MG63 (cell line): ENCODE data around the gene PNPLA2. TPM values are rescaled to one million over a fixed set of nuclear protein-coding genes. Genes with fewer than 3 reads are reported as not detected.

Experiments
- DNase-seq: peaks from one replicate; pipeline ENCODE4 v3.0.0-alpha.2; 2020
- H3K27me3 ChIP-seq: fragments of 250-450 bp; sonication (Bioruptor Pico); 2 replicates; pipeline ENCODE4 v1.5.1; 2020; ENCODE audit warnings: mild to moderate bottlenecking, moderate library complexity
- H3K36me3 ChIP-seq: fragments of 250-450 bp; sonication (Bioruptor Pico); 2 replicates; pipeline ENCODE4 v1.5.1; 2020; ENCODE audit warnings: mild to moderate bottlenecking, moderate library complexity
- H3K4me3 ChIP-seq: fragments of 250-450 bp; sonication (Bioruptor Pico); 2 replicates; pipeline ENCODE4 v1.5.1; 2020; ENCODE audit warnings: mild to moderate bottlenecking, moderate library complexity
- H3K9me3 ChIP-seq: fragments of 250-450 bp; sonication (Bioruptor Pico); 2 replicates; pipeline ENCODE4 v1.5.1; 2020; ENCODE audit warnings: mild to moderate bottlenecking, moderate library complexity
- total RNA-seq: library from RNA; depleted of rRNA; stranded (reverse); fragments of >200 nt; shearing (Covaris generic); gene quantifications from 2 replicates; pipeline ENCODE4 v1.2.3, GENCODE V29; 2014; ENCODE audit warnings: low replicate concordance

The PNPLA2 gene
- total RNA-seq, 1 experiment from 2014 or later = 12.4 TPM

DNA sequence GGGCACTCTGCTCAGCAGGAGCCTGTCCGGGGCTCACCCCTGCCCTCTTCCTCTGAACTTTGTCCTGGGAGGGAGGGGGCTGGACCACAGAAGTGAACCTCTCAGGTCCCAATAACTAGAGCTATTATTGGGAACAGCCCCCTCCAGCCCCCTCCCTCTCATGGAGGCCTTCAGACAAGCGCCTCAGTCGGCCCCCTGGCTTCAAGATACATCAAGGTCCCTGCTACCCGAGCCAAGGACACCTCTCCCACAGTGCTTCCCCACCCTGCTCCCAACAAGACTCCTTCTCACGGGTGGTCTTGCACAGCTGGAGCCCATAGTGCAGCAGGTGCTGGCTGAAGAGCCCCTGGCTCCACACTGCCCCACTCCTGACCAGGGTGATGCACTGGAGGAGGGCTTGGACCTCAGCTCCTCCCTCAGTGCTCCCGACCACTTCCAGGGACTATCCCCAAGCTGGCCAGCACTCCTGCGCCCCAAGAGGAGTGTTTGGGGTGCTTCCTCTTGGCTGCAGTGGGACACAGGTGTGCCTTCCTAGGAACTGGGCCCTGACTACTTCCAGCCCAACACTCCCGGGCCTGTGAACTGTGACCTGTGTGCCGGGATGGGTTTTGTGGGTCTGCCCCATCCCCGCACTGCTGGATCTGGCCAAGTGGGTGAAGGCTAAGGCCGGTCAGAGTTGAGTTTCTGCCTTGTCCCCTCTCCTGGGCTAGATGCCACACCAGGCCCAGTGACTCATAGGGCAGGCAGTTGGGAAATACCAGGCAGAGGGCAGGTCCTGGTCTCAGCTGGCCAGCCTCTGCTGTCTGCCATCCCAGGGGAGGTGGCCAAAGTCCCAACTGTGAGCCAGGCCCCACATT, 2.2 kb downstream of the PNPLA2 start:
- H3K27me3 ChIP-seq = no peaks in the 10 kb centered on the region
- peaks cover 25% of the 10 kb centered on the region for H3K36me3 ChIP-seq
- no peaks in the 10 kb centered on the region for H3K9me3 ChIP-seq
- peak overlapping the region; percentile 57 for H3K4me3 ChIP-seq
- peak; percentile 94 for DNase-seq

DNA sequence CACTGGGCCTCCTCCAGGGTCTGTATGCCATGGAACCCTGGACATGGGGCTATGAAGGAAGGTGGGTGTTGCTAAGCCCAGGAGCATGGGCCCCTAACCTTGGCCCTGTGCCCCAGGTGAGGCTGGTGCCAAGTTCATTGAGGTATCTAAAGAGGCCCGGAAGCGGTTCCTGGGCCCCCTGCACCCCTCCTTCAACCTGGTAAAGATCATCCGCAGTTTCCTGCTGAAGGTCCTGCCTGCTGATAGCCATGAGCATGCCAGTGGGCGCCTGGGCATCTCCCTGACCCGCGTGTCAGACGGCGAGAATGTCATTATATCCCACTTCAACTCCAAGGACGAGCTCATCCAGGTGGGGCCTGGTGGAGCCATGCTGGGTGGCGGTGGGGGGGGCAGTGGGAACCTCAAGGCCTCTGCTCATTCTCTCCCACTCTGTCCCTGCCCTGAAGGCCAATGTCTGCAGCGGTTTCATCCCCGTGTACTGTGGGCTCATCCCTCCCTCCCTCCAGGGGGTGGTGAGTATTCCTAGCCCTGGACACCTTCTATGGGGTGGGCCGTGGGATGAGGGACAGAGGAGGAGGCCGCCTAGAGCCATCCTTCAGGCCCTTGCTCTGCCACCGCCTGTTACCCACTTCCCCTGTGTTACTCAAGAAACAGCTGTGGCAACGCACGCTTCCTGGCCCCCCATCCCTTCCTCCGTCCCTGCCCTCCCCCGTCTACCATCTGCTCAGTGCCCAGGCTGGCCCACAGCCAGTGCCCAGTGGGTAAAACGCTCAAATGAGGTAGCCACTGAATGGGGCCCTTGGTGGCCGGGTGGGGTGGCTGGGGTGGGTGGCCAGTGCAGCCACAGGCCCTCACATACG, 3.0 kb downstream of the PNPLA2 start:
- no peaks in the 10 kb centered on the region for H3K9me3 ChIP-seq
- H3K4me3 ChIP-seq = peak overlapping the region; percentile 57; the same call in 1 of the 2 replicates
- DNase-seq = no peak
- peaks cover 25% of the 10 kb centered on the region for H3K36me3 ChIP-seq
- H3K27me3 ChIP-seq = no peaks in the 10 kb centered on the region

DNA sequence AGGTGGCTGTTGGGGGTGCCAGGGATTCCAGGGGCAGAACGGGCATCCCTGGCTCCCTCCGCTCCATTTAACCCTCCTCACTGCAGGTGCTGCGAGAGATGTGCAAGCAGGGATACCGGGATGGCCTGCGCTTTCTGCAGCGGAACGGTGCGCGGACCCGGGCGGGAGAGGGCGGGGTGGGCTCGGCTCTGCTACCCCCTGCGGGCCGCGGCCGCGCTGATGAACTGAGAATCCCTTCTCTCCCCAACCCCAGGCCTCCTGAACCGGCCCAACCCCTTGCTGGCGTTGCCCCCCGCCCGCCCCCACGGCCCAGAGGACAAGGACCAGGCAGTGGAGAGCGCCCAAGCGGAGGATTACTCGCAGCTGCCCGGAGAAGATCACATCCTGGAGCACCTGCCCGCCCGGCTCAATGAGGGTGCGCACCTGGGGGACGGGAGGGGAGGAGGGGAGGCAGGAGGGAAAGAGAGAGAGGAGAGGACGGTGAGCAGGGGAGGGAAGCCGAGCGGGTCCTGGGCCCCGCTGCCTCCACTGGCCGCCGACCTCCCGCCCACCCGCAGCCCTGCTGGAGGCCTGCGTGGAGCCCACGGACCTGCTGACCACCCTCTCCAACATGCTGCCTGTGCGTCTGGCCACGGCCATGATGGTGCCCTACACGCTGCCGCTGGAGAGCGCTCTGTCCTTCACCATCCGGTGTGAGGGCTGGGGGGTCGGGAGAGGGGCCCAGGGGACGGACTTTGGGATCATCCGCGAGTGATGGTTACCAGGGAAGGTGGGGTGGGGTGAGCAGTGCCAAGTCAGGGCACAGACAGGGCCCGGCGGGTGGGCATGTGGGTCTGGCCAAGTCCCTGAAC, 5.0 kb downstream of the PNPLA2 start:
- Histone ChIP-seq H3K27me3 (no peaks in the 10 kb centered on the region), H3K9me3 (no peaks in the 10 kb centered on the region), H3K4me3 (no peak overlapping the region), H3K36me3 (peaks cover 25% of the 10 kb centered on the region)
- no peak for DNase-seq

DNA sequence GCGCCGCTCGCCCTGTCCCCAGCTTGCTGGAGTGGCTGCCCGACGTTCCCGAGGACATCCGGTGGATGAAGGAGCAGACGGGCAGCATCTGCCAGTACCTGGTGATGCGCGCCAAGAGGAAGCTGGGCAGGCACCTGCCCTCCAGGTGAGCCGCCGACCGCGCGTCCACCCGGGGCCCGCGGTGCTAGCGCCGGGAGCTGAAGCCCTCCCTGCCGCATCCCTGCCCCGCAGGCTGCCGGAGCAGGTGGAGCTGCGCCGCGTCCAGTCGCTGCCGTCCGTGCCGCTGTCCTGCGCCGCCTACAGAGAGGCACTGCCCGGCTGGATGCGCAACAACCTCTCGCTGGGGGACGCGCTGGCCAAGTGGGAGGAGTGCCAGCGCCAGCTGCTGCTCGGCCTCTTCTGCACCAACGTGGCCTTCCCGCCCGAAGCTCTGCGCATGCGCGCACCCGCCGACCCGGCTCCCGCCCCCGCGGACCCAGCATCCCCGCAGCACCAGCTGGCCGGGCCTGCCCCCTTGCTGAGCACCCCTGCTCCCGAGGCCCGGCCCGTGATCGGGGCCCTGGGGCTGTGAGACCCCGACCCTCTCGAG, 5.7 kb downstream of the PNPLA2 start:
- peaks cover 25% of the 10 kb centered on the region for H3K36me3 ChIP-seq

DNA sequence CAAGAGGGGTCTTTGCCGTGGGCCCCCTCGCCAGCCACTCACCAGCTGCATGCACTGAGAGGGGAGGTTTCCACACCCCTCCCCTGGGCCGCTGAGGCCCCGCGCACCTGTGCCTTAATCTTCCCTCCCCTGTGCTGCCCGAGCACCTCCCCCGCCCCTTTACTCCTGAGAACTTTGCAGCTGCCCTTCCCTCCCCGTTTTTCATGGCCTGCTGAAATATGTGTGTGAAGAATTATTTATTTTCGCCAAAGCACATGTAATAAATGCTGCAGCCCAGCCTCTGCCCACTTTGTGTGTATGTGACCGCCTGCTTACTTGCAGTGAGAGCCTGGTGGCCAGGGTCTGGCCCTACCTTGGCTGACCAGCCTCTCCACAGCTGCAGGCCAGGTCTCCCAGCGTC, 6.2 kb downstream of the PNPLA2 start:
- no peaks in the 10 kb centered on the region for H3K9me3 ChIP-seq
- peaks cover 25% of the 10 kb centered on the region for H3K36me3 ChIP-seq
- no peak for DNase-seq
- H3K4me3 ChIP-seq = no peak overlapping the region
- no peaks in the 10 kb centered on the region for H3K27me3 ChIP-seq

More for the DNA sequence above, 5.7 kb downstream of the PNPLA2 start:
- DNase-seq = no peak
- Histone ChIP-seq H3K9me3 (no peaks in the 10 kb centered on the region), H3K4me3 (no peak overlapping the region), H3K27me3 (no peaks in the 10 kb centered on the region)

DNA sequence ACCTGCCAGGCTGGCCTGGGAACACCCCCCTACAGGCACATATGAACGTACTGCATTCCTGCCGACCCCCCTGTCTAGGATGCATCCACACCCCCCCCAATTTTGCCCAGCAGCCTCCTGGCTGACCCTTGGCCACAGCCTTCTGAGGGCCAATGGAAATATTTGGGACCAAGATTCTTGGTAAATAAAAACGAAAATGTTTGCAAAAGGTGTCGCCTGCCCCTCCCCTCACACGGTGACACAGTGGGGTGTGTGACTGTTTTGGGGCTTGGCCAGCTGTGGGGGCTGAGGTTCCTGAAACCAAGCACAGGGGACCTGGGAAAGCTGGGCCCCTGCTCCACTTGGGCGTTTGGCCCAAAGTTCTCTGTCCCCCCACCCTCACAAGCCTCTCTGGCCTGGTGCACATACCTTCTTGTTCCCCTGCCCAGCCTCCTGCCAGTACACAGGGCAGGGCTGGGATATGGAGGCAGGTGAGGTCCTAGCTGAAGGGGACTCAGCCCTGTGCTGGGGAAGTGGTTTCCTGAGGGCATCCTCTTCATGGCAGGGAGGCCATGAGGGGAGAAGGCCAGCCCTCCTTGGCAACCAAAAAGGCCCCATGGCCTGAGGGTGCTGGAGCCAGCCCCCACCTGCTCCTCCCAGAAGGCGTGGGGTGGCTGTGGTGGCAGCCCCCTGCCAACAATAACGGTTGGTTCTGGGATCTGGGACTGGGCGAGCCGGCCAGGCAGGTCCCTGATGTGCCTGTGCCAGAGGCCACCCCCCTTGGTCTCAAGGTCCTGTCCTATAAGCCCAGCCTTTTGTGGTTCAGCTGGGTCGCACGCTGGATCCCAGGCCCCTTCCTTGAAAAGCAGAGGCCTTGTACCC, 6.9 kb downstream of the PNPLA2 start:
- Histone ChIP-seq H3K36me3 (peaks cover 25% of the 10 kb centered on the region), H3K4me3 (no peak overlapping the region), H3K27me3 (no peaks in the 10 kb centered on the region), H3K9me3 (no peaks in the 10 kb centered on the region)
- no peak for DNase-seq

DNA sequence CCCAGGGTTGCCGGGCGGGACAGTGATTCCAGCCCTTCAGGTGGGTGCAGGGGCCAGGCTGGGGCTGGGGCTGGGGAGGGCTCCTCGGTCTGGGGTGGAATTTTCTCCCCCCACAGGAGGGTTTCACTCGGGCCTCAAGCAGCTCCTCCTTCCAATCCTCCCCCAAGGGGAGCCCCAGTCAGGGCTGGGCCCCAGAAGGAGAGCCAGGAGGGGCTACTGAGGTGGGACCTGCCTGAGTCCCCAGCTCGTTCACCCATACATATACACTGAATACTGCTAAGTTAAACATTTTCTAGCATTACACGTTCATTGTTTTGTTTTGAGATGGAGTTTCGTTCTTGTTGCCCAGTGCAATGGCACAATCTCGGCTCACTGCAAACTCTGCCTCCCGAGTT, 7.5 kb downstream of the PNPLA2 start:
- H3K27me3 ChIP-seq = no peaks in the 10 kb centered on the region
- no peaks in the 10 kb centered on the region for H3K9me3 ChIP-seq
- peaks cover 25% of the 10 kb centered on the region for H3K36me3 ChIP-seq
- no peak for DNase-seq
- no peak overlapping the region for H3K4me3 ChIP-seq

DNA sequence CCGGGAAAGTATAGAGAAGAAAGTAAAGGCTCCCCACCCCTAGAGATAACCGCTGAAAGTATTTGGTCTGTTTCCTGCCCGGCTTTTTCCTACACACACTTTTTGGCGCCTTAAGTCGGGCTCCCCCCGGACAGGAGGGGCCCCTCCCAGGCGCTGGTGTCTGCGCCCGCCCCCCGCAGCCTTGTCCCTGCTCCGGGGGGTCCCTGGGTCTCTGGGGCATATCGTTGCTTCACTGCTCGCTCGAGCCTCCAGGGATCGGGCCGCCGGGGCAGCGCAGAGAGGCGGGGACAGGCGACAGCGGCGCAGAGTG, 8.1 kb downstream of the PNPLA2 start:
- no peaks in the 10 kb centered on the region for H3K9me3 ChIP-seq
- H3K27me3 ChIP-seq = no peaks in the 10 kb centered on the region
- H3K4me3 ChIP-seq = no peak overlapping the region
- no peak for DNase-seq
- peaks cover 20% of the 10 kb centered on the region for H3K36me3 ChIP-seq

DNA sequence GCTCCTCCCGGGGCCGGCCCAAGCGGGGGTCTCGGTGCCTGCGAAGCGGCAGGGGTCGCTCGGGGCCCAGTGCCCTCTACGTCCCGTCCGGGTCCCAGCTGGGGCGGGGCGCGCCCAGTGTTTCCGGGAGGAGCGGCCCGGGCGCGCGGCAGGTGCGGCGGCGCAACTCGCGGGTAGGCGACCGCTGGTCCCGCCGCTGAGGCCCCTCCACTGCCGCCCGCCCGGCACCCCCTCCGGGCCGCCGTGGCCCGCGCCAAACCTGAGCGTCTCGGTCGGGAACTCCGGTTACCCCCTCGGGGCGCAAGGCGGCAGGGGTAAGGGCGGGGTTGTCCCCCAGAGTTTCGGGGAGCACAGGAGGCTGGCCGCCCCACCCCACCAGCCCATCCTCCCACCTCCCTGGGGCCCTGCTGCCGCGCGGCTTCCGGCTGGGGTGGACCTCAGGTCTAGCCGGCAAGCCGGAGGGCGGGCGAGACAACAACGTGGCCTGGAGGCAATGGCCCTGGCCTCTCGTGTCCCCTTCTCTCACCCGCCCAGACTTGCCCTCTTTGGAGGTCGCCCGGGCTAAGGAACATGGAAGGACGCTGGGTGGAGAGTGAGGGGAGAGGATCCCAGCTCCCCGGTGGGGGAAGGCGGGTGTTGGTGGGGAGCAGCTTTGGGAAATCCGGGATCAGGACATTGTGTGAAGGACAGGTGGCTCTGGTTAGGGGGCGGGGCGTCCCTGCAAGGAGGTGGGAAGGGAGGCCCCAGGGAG, 8.6 kb downstream of the PNPLA2 start:
- no peak overlapping the region for H3K4me3 ChIP-seq
- H3K9me3 ChIP-seq = no peaks in the 10 kb centered on the region
- peaks cover 19% of the 10 kb centered on the region for H3K36me3 ChIP-seq
- DNase-seq = no peak
- no peaks in the 10 kb centered on the region for H3K27me3 ChIP-seq

DNA sequence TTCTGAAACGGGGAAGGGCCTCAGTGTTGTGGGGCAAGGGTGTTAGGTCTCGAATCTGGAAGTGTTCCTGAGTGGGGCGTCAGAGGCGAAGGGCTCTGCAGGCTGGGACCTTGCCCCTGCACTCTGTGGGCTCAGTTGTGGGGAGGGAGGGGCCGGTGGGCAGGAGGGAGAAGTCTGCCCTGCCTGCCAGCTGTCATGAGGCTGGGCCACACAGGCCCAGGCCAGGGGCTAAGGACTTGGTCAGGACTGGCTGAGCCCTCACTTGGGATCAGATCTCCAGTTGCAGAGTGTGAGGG, 9.1 kb downstream of the PNPLA2 start, which contains the start of gene CRACR2B:
TSS of gene CRACR2B (plus strand) at position 23 of the 296 bp plus-strand sequence. CDS start 689 bp downstream, outside the sequence.
- no peaks in the 10 kb centered on the region for H3K9me3 ChIP-seq
- no peaks in the 10 kb centered on the region for H3K27me3 ChIP-seq
- no peak within 1 kb of the TSS for H3K4me3 ChIP-seq
- H3K36me3 ChIP-seq = peaks cover 19% of the 10 kb centered on the region
- no peak for DNase-seq

DNA sequence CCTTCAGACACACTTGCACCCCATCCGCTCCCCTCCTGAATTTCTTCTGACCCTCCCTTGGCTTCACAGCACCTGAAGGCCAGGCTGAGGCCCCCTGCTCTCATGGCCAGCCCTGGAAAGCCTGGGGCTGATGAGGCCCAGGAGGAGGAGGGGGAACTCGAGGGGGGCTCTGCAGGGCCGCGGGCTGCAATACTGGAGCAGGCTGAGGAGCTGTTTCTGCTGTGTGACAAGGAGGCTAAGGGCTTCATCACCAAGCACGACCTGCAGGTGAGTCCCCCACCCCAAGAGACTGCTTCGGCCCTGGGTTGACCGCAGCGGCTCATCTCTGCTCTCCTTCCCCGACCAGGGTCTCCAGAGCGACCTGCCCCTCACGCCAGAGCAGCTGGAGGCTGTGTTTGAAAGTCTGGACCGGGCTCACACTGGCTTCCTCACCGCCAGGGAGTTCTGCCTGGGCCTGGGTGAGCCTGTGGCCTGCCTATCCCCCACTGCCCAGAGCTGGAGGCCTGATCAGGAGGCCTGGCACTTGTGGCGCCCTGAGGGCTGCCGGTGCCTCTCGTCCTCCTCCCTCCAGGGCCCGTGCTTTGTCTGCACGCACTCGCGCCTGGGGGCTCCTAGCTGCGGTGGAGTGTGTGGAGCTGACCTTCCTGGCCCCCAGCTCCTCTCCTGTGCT, 9.9 kb downstream of the PNPLA2 start:
- DNase-seq = no peak
- H3K4me3 ChIP-seq = no peak overlapping the region

DNA sequence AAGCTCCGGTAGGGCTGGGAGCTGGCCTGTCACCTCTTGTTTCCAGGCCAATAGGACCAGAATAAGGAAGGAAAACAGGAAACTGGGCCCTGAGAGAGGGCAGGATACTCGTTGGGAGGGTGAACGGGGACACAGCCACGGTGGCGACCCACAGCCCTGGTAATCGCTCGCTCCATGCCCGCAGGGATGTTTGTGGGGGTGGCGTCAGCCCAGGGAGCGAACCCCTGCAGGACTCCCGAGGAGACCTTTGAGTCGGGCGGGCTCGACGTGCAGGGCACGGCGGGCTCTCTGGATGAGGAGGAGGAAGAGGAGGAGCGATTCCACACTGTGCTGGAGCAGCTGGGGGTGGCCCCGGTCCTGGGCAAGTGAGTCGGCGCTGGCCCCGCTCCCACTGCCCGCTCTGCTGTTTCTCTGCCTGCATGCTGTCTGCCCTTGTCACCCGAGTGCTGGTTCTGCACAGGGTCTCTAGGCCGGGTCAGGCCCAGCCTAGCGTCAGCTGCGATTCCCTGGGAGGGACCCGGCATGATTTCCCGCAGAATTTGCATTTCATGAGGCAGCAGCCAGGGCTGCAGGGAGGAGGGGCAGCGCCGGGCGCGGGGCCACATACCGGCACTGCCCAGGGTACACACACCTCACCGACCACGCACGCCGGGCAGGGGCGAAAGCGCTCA, 10.6 kb downstream of the PNPLA2 start:
- H3K27me3 ChIP-seq = no peaks in the 10 kb centered on the region
- H3K9me3 ChIP-seq = no peaks in the 10 kb centered on the region
- no peak overlapping the region for H3K4me3 ChIP-seq
- DNase-seq = peak; percentile 71
- H3K36me3 ChIP-seq = peaks cover 15% of the 10 kb centered on the region

More for the DNA sequence above, 9.9 kb downstream of the PNPLA2 start:
- no peaks in the 10 kb centered on the region for H3K9me3 ChIP-seq
- peaks cover 14% of the 10 kb centered on the region for H3K36me3 ChIP-seq
- H3K27me3 ChIP-seq = no peaks in the 10 kb centered on the region

DNA sequence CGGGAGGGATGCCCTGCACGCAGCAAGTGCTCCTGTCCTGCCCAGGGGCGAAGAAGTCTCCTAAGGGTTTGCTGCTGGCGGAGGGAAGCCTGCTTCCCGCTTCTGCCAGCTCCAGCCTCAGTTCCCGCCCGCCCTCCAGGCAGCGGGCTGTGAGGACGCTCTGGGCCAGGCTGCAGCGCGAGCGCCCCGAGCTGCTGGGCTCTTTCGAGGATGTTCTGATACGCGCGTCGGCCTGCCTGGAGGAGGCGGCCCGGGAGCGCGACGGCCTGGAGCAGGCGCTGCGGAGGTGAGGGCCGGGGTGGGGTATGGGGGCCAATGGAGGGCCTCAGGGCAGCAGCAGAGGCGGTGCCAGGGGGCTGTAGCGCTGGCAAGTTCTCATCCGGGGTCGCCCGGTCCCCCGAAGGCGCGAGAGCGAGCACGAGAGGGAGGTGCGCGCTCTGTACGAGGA, 11.2 kb downstream of the PNPLA2 start:
- no peak for DNase-seq
- no peaks in the 10 kb centered on the region for H3K9me3 ChIP-seq
- no peaks in the 10 kb centered on the region for H3K27me3 ChIP-seq
- no peak overlapping the region for H3K4me3 ChIP-seq
- peaks cover 18% of the 10 kb centered on the region for H3K36me3 ChIP-seq
